Measurements from ENCODE around the gene ERVH48-1. TPM values are rescaled to one million over a fixed set of nuclear protein-coding genes. Genes with fewer than 3 reads are reported as not detected.
"Not testable (repeated sequence)": the region's sequence is repeated elsewhere in the genome, so short reads cannot be mapped to it uniquely, and the experiment has no call there.

The ERVH48-1 gene
- total and polyA plus RNA-seq, 2 of the 8 experiments (the other 6 are each of a cell fraction or from before 2014, with no cell fraction given): 4.2 to 17.7 TPM

GRCh38 chr21:42967616-42968015 is 42.2 kb upstream of the ERVH48-1 start:
- H3K18ac ChIP-seq (ENCODE audit: extremely low read depth, low read length); H3K9ac ChIP-seq (replicated peaks in 1 of 4; ENCODE audit: extremely low read depth in 1 of 4, low read depth in 3 of 4, low read length in 3 of 4); H3K9me3 ChIP-seq (ENCODE audit: insufficient read depth in 2 of 2, low read depth in 1 of 2, low read length in 1 of 2); H3K23ac ChIP-seq (ENCODE audit: insufficient read length); H3K23me2 ChIP-seq (ENCODE audit: low read depth, low read length); H3K14ac ChIP-seq (ENCODE audit: insufficient read length); H2BK120ac ChIP-seq (replicated peaks; ENCODE audit: low read depth, low read length); H2BK15ac ChIP-seq (ENCODE audit: low read length); H4K8ac ChIP-seq (ENCODE audit: extremely low read depth, insufficient read depth, low read length); H2AK5ac ChIP-seq (ENCODE audit: low read depth, low read length); H4K5ac ChIP-seq (ENCODE audit: insufficient read length, low read depth, low read length); DNase-seq (ENCODE audit: low read depth in 1 of 2, low spot score in 2 of 2); H4K91ac ChIP-seq (replicated peaks; ENCODE audit: insufficient read length, low read length); H3K4ac ChIP-seq (replicated peaks; ENCODE audit: insufficient read length, low read depth, low read length); H2AFZ ChIP-seq (ENCODE audit: low read length); H3K4me3 ChIP-seq (ENCODE audit: extremely low read depth in 1 of 4, insufficient read depth in 2 of 4, low read depth in 3 of 4, low read length in 4 of 4); H4K20me1 ChIP-seq (replicated peaks in 1 of 2; ENCODE audit: control insufficient read depth in 1 of 2, insufficient read depth in 2 of 2, low read length in 2 of 2); CTCF ChIA-PET (ENCODE audit: partially characterized antibody); H3K27me3 ChIP-seq (replicated peaks in 1 of 4; ENCODE audit: control insufficient read depth in 3 of 4, extremely low read depth in 1 of 4, insufficient read depth in 3 of 4, low read length in 3 of 4); H3K79me1 ChIP-seq (ENCODE audit: low read depth, low read length); H3K4me2 ChIP-seq (ENCODE audit: insufficient read depth in 1 of 2, low read depth in 2 of 2, low read length in 2 of 2); H3K56ac ChIP-seq (replicated peaks; ENCODE audit: insufficient read length, low read depth, low read length); H3K79me2 ChIP-seq (ENCODE audit: control insufficient read depth in 1 of 2, insufficient read depth in 2 of 2, low read length in 2 of 2); H3K27ac ChIP-seq (ENCODE audit: low read depth, low read length); FAIRE-seq; H3K36me3 ChIP-seq (ENCODE audit: control insufficient read depth in 2 of 4, insufficient read depth in 4 of 4, low read length in 3 of 4); H2BK5ac ChIP-seq (ENCODE audit: low read depth, low read length): not testable (repeated sequence)
- 96% methylated on average over 9 of the region's 9 CpGs; no CpG with 5 or more reads in 1 of the 2 experiments for WGBS, 2 experiments (ENCODE audit: extremely low coverage in 1 of 2, insufficient coverage in 1 of 2, insufficient read length in 1 of 2, insufficient replicate concordance in 2 of 2, low coverage in 1 of 2, low lambda C conversion rate in 2 of 2, missing lambda C conversion rate in 1 of 2)
- peaks cover 0 to 12% (median 2%) of the 10 kb centered on the region in 4 experiments; a peak in 4 of 7 replicates for H3K4me1 ChIP-seq (replicated peaks in 1 of 4; ENCODE audit: control insufficient read depth in 3 of 4, insufficient read depth in 4 of 4, low read length in 3 of 4)
- H2BK20ac ChIP-seq (ENCODE audit: low read length): peak overlapping the region; percentile 72; the same call in 1 of the 2 replicates
- H2BK12ac ChIP-seq (ENCODE audit: low read depth, low read length): 0 out of 2 replicates have a peak overlapping the region, but pooled peaks have one; percentile 9
- POLR2A ChIA-PET (ENCODE audit: partially characterized antibody): interaction anchor here (1.2 to 1.5 kb wide), 2 partner anchors 9 to 11 kb away, joined by 3 read pairs; no protein-coding TSS in a partner anchor
